NCI-H187 treated with DMSO at 0.1 percent for 48 hours (cell line): ENCODE results near the gene MYO16.

Experiments
- DNase-seq: peaks from one replicate; lab custom pipeline; 2025; lab: John Stamatoyannopoulos, UW

MYO16 gene

GRCh38 chr13:108629181-108629752 is at the start of gene MYO16:
Gene MYO16, plus strand, starts transcription at chr13:108629611. Its CDS starts 234 bp downstream, at chr13:108629845.
- no peak for DNase-seq

DNA sequence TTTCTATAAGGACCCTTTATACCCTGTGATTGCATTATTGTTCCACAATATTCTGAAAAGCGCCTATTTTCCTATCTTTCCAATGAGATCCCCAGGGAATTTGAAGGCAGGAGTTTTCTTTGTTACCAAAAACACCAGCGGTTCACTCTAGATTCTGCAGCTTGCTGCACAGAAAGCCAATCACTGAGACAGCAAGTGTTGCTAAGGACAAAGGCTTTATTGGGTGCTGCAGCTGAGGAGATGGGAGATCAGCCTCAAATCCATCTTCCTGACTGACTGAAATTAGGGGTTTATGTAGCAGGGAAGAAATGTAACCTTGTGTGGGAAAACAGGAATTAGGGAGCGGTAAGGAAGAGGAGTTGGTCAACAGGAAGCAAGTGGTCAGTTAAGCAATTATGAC is 42.6 kb upstream of the MYO16 start:
- DNase-seq: no peak

DNA sequence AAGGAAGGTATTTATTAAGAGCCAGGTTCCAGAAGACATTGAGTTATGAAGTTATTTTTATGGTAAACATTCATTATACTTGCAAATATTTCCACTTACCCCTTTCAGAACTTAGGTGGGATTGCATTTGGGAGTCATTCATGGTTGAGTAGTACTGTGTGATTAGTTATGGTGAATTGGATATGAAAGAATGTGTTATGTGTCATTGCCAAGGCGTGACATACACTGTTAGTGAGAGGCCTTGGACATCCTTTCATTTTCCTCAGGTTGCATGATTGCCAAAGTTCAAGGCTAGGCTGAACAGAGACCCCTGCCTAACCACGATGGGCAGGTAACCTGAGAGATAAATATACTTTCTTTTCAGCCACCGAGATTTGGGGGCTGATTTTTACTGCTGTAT is 40.9 kb upstream of the MYO16 start:
- DNase-seq: no peak

DNA sequence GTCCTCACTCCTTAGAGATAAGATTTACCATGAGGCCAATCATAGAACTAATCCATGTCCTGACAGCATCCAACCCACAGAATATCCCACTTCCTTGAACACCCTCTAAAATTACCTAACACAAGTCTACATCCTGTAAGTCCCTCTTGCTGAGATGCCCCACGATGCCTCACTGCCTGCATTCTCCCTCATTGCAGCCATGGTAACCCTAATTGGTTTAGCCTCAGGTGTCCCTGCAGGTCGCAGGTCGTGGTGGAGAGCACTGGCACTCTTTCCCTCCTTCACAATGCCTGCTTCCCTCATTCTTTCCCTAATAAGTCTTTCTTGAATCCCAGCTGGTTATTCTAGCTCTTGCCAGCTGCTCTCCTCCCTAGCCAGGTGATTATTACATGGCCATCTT is 35.3 kb upstream of the MYO16 start:
- no peak for DNase-seq

DNA sequence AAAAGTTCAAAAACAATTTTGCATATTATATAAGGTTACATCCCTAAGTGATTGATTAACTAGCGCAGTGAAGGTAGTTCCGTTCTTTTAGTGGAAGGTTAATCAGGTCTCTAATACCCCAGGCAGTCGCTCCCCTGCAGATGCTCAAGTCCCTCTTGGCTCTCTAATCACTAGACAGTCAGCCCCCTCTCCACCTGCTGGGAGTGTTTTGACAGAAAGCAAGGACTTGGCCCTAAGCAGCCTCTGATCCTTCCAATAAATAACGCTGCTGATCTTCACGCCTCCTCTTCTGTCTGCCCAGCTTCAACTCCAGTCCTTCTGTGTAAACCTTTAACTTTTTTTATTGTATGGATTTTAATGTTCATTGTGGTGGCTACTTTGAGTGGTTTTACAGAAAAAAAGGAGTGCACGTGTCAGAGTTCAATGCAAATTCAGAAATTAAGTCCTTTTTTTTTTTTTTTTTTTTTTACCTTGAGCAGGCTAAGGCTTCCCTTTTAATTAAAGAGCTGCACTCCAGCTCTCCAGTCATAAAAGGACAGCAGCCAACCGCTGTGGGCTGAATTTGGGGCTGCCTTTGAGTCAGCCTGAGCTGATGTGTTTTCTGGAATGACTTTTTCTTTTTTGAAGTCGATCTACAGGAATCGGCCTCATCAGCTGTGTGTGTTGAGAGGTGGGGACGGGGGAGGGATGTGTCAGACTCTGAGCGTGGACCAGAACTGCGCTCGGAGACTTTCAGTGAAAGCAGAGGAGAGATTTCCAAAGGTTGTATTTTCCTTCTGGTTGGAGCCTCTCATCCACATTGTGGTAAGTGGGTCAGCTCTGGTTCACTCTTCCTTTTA is 33.8 kb upstream of the MYO16 start:
- DNase-seq: no peak

GRCh38 chr13:108597943-108598342 is 31.5 kb upstream of the MYO16 start:
- DNase-seq: no peak

- no peak for DNase-seq
Observed at GRCh38 chr13:108606424-108606823, 23.0 kb upstream of the MYO16 start.

DNA sequence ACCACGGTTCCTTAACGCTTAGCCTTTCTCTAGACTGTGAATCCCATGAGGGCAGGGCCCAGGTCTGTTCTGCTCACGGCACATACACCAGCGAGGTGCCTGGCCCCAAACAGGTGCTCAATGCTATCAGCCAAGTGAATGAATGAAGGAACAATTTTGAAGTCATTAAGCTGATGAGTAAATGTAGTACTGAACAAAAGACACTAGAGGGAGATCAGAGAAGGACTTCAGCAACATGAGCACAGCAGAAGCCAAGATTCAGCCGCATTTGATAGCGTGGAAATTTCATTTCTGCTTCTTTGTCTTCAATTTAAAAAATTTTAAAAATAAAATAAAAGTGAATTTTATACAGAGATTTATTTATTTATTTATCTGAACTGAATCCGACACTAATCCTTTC is 20.1 kb upstream of the MYO16 start:
- DNase-seq: no peak

- no peak for DNase-seq
Observed at GRCh38 chr13:108610507-108610906, 18.9 kb upstream of the MYO16 start.

DNA sequence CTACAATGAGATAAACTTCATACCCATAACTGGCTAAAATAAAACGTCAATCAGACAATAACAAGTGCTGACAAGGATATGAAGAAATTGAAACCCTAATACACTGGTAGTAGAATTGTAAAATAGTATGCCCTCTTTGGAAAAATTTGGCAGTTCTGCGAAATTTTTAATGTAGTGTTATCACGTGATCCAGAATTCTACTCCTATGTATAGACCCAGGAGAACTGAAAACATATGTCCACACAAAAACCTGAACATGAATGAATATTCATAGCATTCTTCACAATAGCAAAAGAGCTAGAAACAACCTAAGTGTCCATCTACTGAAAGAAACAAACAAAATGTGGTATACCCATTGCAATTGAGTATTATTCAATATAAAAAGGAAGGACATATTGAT is 14.2 kb upstream of the MYO16 start:
- DNase-seq: no peak

GRCh38 chr13:108618233-108618632 is 11.2 kb upstream of the MYO16 start:
- no peak for DNase-seq

DNA sequence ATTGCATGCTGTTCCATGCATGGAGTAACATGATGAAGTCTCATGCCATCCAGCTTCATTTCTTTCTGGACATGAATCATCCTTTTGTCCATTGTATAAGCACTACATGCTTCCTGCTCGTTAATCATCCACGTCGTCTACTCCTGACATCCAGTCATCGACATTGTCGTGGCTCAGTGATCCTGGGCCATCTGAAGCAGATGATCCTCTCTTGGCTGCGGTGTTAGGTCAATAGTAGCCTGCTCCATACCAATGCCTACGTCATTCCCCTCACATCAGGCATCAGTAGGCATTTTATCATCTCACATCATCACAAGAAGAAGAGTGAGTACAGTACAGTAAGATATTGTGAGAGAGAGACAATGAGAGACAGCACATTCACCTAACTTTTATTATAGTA is 7.9 kb upstream of the MYO16 start:
- no peak for DNase-seq

DNA sequence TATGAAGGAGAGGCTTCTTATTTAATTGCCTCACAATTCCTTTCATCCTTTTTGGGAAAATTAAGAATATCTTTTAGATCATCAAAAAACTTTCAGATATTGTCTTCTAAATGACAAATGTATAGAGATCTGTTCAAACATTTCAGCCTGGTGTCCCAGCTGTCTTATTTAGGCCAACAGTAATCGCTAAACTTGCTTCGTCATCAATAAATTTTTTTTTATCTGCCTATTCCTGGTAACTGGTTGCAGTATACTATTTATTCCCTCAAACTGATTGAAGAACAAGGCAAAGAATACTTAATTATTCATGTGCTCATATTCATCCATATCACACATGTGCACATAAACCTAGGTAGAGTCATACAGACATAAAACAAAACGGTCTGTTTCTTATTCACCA is 5.3 kb upstream of the MYO16 start:
- DNase-seq: no peak

DNA sequence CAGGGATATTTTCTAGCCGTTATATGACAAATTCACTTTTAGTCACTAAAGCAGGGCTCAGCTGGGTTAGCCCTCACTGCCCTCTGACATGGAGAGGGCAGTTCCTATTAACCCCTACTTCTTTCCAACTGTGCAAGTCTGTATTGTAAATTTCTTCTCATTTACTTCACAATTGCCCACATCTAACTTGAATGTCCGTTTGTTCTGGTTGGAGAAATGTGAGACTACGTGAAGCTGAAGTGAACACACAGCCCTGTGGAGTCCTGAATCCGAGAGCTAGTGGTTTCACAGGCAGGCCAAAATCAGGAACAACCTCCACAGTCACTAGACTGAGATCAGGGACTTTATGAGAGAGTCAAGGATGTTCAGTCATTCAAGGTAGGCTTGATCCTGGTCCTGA is 4.4 kb upstream of the MYO16 start:
- no peak for DNase-seq

DNA sequence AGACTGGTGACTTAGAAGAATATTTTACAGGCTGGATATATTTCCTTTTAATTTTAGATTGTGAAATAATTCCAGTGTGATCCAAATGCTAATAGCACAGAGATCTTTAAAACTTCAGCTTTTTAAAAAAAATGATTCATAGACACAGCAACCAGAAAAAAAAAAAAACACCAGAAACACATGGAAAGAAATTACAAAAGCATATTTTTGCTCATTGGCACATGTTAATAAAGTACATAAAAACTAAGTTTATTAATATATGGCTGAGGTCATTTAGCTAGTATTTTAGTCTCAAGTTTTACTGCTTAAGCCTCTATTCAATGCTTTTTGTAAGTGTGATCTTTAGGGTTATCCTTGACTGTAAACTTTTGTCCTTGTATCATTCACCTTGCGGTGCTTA is 577 bp downstream of the MYO16 start:
- no peak for DNase-seq

DNA sequence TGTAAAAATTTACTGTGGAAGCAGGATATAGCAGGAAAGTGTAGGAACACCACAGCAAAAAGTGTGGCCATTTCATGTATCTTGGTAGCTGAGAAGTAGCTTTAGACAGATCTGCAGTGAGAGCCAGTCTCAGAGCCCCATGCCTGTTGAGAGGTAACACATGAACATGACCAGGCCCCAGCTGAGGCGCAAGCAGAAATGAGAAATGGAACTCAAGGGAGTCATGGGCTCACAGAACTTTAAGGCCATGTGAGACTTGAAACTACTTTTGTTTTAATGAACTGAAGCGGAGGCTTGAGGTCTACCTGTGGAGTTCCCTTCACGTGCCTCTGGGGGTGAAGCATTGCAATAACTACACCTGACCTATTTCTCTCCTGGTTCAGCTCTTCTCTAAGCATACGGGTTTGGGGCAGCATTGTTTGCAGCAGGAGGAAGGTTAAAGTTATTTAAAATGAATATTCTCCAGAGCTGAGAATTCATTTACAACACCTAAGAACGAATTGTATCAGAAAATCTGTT is 3.3 kb downstream of the MYO16 start:
- DNase-seq: no peak

DNA sequence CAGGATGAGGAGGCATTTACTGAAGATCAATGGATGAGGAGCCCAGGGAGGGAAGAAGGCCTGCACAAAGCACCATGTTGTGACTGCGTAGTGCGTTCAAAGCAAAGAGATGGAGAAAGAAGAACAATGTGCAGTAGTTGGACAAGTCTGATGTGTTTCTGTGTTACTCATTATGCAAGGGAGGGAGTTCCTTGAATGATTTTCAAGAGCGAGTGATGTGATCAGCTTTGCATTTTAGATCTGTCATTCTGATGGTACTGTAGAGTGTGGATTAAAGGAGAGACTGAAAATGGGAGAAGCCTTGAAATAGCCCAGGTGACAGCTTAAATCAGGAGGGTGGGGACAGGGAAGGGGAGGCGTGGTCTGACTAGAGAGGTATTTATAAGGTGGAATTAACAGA is 9.5 kb downstream of the MYO16 start:
- no peak for DNase-seq

DNA sequence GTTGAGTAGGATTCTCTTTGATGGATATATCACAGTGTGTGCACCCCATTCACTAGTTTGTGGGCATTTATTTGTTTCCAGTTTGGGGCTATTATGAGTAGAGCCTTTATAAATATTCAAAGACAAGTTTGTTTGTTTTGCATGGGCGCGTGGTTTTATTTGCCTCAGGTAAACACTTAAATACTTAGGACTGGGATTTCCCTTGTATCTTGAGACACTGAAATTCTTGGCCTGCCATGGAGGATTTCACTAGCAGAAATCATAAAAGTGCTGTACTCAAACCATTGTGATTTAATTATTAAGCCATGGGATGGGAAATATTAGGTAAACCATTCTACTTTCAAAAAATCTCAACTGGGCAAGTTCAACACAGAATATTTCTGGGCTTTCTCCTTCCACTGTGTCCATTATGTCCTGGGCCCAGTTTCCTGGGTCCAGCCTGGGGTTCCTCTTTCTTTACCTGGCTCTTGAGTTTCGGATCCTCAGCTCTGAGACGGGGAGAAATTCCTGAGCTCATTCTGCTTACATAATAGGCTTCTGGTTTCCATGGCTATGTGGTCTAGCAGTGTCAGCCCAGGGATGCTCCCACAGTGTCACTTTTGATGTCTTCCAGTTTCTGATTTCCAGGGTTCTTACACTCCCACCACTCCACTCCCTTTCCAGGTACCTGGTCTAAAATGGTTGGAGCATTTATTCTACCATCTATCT is 14.4 kb downstream of the MYO16 start:
- DNase-seq: no peak

DNA sequence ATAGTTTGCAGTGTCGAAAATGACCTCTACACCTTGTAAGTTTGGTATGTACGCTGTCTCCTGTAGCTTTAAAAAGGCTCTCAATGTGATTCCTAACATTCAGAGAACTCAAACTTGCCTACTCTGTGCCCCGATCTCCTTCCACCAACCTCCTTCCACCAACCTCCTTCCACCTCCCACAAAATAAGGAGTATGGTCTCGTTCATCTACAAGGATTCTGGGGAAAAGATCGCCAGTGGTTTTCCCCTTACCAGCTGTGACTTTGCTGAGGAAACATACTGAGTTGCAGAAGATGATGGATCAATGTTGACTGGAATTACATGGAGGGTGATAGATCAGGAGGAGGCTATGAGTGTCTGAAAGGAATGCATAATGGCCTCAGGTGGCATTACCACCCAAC is 16.0 kb downstream of the MYO16 start:
- DNase-seq: no peak

DNA sequence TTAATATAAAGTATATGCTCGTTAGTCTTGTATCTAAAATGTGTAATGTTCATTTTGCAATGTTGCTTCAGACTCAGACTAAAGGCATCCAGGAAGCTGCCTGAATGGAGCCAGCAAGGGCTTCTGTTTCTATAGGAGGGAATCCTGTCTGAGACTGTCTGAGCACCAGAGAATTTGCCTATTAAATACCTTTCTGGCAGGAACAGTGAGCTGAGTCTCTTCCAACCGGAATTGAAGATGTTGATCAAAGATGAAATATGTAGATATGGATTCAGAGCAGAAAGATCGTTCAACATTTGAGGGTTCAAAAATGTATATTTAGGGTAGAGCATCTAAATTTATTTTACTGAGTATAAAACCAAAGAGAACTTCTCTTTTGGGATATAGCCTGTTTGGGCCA is 20.9 kb downstream of the MYO16 start:
- no peak for DNase-seq

GRCh38 chr13:108656742-108657141 is 27.3 kb downstream of the MYO16 start:
- no peak for DNase-seq

DNA sequence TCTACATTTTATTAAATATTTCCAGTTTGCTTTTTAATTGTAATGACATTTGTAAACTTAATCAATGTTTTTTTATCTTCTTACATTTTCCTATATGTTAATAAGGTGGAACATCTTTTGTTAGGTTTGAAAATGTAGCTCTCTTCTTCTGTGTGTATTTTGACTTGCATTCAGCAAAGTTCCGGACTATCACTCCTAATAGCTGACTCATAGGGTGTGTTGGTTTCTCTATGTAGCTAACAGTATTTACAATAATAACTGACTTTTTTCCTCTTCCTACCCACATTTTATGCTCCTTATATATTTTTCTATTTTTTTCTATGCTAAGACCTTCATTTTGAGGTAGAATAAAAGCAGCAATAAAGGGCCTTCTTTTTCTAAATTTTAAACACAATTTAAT is 28.1 kb downstream of the MYO16 start:
- no peak for DNase-seq

DNA sequence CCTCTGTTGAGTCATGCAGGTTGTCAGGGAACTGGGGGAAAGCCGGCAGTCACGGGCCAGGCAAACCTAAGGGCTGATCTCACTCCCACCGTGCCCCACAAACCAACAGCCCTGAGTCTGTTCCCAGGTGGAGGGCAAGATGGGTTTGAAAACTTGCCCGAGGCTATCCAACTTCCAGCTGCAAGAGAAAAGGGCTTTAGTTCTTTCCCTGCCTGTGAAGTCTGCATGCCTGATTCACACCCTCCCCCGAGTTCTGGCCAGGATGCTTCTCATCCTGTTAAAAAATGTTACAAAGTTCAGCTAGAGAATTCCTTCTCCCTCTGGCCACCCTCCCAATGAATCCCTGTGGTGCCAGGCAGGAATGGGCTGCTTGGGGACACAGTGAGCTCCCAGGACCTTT is 33.1 kb downstream of the MYO16 start:
- DNase-seq: no peak
